ENCODE results near the gene PP2D1.
"Not testable (repeated sequence)": the region's sequence is repeated elsewhere in the genome, so short reads cannot be mapped to it uniquely, and the experiment has no call there.

The PP2D1 gene, protein sequence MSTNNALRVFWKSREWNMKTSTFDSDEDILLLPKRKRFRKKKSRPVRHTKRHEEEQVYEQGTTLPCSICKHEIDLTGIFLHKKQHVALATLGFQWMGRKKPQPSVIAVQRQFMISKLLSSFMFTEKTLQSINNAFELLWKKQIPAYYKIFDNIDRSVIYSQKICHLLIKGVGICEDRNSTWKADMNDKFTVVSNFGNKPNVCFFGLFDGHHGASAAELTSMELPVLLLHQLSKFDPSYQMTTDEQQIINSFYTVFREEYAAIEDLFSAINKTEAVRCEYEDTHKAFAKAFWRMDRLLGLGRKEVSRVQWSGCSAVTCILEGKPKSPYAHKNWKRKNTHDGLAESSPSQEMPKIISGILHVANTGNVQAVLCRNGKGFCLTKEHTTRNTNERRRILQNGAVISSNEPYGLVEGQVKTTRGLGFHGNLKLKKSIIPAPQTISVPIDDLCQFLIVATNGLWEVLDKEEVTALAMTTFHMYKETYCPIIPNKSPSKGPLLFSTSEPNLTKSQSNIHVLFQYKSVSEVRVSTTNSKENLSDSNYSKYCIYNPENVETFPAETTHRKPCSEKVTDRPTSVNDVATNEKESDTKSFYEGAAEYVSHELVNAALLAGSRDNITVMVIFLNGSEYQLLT

DNA sequence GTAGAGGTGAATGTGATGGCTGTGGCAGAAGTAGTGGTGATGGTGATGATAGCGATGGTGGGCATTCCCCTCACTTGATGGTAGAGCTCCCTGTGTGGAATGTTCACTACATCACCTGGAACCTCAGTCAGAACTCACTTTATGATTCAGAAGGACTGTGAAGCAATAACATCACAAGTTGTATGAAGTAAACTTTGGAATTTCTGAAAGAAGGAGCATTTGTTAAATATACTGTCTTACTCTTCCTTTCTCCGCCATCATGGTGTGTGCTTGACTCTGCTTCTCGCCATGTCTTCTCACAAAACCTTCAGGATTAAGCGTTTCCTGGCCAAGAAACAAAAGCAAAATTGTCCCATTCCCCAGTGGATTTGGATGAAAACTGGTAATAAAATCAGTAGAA is at the start of gene PP2D1:
PP2D1 (minus strand) TSS at position 101 of the 400 bp plus-strand sequence. CDS start 192 bp downstream, outside the sequence.
- DNase-seq, result no peak

DNA sequence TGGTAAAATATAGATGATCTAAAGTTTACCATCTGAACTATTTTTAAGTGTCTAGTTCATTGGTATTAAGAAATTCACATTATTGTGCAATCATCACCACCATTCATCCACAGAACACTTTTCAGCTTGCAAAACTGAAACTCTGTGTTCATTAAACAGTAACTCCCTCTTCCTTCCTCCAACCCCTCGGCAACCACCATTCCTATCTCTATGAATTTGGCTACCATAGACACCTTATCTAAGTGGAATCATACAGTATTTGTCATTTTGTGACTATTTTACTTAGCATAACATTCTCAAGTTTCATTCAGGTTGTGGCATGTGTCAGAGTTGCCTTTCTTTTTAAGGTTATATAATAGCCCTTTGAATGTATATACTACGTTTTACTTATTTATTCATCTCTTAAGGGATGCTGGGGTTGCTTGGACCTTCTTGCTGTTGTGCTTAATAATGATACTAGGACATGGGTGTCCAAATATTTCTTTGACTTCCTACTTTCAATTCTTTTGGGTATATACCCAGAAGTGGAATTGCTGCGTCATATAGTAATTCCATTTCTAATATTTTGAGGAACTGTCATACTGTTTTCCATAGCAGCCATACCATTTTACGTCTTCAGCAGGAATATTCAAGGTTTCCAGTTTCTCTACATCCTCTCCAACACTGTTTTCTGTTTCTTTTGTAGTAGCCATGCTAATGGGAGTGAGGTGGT is 49.1 kb upstream of the PP2D1 start:
- DNase-seq, result no peak

DNA sequence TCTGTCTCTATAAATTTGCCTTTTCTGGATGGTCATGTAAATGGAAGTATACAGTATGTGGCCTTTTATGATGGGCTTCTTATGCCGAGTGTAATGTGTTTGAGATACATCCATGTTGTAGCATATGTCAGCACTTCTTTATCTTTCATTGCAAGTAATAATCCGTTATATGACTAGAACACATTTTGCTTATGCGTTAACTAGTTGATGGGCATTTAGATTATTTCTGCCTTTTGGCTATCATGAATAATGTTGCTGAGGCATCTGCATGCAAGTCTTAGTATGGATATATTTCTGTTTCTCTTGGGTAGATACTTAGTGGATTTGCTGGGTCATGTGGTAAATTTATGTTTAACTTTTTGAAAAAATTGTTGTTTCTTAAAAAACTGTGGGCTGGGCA is 47.9 kb upstream of the PP2D1 start:
- no peak for DNase-seq

DNA sequence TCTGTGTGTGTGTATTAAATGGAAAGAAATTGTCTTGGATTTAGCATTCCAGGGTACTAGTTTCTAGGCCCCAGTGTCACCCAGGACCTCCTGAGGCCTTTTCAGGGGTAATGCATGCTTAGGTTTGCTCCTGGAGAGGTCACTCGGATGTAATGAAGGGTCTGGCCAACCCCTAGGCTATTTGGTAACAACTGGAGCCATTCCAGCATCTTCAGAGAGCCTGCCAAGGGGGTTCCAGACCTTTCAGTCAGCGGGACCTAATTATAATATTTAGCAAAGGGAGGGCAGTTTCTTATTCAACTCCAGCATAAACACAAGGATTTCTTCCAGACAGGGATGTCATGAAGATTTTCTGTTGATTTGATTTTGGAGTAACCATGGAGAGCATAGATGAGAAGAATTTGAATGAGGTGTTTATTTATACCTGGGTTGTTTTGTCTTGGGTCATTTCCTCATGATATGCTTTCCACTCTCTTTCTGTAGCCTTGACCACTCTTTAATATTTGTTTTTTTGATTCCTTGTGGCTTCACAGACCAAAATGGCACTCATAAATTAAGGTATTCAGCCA is 45.6 kb upstream of the PP2D1 start:
- DNase-seq, result no peak

DNA sequence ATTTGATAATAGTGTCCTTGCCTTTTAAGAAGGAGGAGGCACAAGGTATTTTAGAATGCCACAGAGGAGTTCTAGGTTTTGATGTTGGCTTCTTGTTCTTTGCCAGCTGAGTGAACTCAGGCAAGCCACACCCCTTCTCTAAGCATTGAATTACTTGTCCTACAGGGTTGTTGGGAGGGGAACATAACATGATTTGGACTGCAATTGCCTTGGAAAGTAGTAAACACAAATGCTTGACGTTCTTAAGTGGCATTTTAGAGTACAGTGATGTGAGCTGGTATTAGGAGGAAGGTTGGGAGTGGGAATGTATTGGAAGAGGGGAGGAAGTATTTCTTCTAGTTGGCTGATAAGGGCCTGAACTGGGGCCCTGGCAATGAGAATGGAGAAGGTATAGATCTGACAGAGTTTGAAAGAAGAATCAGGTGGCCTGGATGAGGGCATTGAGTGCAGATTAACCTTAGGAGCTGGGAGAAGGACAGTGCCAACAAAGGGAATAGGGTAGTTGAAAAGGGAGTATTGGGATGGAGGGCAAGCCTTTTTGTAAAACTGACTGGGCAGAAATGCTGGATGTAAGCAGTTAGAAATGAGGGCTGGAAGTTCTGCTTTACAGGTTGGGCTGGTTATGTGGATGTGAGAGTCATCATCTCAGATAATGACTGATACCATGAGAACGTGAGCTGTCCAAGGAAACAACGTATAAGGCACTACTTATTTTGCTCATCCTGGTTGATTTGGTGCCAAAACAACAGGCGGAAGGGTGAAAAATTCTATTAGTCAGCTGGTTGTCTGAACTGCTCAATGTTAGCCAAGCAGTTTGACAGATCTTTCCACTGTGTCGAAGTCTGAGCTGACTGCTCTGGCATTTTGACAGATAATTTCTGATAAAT is 44.9 kb upstream of the PP2D1 start:
- DNase-seq, result no peak

DNA sequence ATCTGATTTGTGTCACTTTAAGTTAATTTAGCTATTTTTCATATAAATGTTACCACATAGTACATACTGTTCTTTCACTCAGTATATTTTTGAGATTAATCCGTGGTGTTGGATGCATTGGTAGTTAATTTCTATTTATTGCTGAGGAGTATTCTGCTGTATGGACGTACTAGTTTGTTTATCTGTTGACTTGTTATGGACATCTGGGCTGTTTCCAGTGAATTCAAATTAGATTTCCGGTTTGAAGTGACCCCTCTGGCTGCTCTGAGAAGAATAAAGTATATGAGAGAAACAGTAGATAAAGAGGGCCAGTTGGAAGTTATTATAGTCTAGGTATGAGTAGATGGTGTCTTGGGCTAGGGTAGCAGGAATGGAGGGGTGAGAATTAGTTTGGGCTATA is 43.8 kb upstream of the PP2D1 start:
- DNase-seq, result no peak

DNA sequence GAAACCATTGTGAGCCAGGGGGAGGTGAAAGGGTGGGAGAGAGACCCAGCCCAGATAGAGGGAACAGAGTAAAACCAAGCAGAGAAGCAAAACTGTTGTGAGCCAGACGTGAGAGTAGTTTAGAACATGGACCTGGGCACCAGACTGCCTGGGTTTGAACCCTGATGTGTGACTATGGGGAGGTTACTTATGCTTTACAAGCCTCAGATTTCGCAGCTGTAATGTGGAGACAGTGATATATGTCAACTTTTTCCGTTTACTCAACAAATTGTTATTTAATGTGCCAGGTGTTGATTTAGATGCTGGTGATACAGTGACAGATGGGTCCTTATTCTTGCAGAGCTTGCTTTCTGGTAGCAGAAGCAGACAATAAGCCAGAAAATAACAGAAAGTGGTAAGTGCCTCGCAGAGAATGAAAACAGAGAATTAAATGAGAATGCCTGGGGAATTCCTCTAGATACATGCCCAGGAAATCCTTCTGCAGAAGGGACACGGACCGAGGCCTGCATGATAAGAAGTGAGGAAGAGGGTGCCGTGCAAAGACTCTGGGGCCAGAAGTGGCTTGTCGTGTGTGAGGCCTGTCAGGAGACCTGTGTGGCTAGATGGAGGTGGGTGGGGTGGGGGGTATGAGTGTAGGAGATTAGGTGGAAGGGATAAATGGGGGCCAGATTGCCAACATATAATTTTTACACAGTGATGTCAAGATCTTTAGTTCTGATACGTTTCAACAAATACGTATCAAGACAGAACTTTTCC is 43.1 kb upstream of the PP2D1 start:
- DNase-seq, result no peak

DNA sequence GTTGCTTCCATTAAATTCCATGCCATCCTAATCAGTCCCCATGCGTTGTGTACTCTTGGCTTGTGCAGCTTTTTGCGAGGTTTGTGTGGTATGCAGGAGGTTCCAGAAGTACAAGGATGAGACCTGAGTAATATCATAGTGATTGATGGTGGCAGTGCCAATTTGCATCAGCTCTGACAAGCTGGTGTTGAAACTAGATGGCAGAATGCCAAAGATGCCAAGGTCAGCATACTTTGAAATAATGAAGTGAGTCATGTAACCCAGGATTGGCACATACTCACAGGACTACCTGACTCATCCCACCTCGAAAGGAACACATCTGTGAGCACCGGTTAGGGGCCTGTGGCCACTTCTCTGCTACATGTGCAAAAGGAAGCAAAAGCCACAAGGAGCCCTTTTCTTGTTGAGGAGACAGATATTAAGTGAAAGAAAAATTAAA is 42.5 kb upstream of the PP2D1 start:
- DNase-seq, result peak; percentile 33

DNA sequence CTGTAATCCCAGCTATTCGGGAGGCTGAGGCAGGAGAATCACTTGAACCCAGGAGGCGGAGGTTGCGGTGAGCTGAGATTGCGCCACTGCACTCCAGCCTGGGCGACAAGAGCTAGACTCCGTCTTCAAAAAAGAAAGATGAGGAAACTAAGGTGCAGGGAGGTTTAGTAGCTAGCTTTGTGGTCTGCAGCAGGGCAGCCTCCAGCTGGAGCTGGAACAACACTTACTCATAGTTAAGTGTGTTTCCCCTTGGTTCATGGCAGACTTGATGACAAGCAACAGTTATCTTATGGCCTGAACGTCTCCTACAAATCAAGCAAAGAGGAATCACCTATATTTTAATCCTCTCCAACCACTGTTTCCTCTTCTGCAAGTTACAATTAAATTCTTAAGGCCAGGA is 40.8 kb upstream of the PP2D1 start:
- DNase-seq, result no peak

DNA sequence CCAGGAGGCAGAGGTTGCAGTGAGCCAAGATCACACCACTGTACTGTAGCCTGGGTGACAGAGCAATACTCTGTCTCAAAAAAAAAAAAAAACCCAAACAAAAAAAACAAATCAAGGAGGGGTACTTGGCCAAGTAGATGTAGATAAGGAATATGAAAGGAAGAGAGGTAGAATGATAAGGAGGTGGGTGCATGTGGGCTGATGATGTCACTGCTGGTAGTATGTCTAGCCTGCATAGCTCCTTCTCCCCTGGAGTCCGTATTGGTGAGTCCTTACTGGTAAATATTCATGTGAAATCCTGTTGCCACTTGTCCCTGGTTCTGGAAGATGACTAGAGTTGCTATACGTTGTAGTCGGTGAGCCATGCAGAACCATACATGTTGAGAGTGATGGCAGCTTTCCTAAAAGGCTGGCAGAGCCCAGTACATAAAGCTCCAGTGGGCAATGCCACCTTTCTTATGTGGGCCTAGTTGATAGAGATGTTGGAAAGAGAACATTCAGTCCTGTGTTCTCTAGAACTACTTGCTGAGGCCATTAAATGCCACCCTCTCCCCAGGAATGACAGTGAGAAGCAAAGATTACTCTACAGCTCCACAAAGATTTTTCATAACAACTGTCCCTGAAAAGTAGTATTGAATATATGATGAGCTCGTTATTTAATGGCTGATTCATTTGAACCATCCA is 39.2 kb upstream of the PP2D1 start:
- DNase-seq, result no peak

DNA sequence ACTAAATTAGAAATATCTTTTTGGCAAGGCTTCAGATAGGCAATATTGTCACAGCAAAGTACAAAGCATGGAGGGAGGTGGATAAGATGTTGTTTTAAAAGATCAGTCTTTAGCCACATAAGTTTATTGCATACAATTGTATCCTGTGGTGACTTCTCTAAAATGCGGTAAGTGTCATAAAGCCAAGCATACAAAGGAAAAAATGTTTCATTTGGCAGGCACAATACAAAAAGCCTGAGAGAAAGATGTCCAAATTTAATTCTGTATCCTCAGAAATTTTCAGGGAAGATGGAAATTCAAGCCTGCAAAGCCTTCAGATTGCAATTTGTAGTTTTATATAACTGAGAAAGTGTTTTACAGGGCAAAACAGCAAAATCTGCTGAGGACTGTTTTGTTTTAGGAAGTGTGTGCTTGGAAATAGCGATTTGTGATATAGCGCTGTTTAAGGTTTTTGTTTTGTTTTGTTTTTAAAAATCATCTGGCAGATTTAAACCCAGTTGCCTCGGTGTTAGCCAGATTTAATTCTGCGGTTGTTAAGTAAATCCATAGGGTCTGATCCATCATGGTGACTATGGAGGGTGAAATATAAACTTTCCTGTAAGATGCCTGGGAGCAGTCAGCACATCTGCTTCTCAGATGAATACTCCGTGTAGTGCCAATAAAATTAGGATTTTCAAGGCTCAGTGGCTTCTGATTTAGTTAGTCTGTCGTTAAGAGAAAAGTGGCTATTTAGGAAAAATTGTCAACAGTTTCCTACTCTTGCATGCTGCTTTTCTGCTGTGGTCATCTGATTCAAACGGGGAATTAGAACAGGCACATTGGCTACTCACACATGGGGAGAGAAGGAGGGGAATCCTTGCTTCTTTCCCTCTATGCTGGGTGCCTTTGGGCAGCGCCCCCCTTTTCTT is 36.2 kb upstream of the PP2D1 start:
- DNase-seq, result no peak

DNA sequence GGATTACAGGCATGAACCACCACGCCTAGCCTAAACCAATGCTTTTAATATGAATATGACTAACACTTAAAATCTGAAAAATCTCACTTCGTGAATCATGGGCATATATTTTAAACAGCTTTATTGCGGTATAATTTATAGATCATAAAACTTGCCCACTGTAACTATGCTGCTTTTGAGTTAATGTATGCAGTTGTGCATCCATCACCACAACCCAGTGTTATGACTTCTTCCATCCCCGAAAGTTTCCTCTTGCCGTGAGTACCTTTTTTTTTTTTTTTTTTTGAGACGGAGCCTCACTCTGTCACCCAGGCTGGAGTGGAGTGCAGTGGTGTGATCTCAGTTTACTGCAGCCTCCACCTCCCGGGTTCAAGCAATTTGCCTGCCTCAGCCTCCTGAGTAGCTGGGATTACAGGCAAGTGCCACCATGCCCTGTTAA is 35.3 kb upstream of the PP2D1 start:
- no peak for DNase-seq

DNA sequence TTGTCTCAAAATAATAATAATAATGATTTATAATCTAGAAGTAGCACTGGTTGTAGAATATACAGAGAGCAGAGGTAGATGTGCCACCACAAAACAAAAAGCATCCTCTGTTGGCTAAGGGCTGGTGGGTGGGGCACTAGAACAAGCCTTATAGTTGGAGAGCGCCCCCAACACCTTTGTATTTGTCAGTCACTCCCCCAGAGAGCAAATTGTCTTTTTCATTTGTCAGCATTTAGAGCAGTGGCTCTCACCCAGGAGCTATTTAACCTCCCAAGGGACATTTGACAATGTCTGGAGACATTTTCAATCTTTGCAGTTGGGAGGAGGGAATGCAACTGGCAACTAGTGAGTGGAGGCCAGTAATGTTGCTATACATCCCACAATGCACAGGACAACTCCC is 34.5 kb upstream of the PP2D1 start:
- no peak for DNase-seq

DNA sequence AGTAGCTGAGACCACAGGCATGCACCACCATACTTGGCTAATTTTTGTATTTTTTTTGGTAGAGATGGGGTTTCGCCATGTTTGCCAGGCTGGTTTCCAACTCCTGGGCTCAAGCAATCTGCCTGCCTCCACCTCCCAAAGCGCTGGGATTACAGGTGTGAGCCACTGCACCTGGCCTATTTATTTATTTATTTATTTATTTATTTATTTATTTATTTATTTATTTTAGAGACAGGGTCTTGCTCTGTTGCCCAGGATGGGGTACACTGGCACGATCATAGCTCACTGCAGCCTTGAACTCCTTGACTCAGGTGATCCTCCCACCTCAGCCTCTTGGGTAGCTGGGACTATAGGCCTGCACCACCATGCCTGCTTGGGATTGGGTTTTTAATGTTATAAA is 33.1 kb upstream of the PP2D1 start:
- DNase-seq, result not testable (repeated sequence)

DNA sequence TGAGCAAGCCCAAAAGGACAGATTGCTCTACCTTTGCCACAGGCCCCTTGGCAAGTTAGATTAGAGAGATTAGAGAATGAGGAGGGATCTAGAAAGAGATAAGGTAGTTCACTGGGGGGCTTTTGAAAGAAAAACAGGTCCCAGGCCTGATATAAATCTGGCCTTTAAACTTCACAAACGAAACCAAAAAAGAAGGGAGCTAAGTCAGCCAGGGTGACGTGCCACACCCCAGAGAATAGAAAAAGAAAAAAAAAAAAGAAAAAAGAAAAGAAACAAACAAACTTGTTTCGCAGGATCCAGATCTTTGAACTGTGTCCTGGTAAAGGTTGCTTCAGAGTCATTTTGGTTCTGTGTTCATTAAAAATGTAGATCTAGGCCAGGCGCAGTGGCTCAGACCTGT is 31.8 kb upstream of the PP2D1 start:
- no peak for DNase-seq

DNA sequence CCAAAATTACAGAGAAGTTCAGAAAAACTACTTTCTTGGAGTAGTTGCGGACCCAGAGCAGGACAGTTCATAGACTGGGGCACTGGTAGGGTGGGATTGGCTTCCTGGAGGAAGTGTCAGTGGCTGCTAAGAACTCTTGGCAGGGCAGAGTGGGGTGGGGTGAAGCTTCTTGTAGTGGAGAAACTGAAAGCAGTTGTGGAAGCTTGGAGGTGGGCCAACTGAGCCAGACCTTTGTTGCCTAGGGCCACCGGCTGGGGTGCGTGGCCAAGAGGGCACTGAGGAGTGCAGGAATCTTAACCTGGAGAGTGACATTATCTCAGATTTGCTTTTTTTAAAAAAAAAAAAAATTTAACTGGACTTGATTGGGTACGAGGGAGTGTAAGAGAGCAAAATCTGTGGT is 31.3 kb upstream of the PP2D1 start:
- no peak for DNase-seq

DNA sequence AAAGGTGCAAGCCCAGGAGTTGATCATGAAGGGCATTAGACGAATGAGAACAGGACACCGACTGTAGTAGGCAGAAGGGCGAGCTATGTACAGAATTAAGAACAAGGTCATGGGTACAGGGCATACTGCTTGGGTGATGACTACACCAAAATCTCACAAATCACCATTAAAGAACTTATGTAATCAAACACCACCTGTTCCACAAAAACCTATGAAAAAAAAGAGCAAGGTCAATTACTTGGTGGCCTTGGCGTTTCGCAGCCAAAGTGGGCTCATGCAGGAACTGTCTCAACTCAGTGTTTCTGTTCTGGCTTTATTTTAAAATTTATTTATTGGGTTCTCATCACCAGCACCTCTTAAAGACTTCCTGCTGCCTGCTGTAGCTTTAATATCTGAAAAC is 30.3 kb upstream of the PP2D1 start:
- DNase-seq, result no peak

DNA sequence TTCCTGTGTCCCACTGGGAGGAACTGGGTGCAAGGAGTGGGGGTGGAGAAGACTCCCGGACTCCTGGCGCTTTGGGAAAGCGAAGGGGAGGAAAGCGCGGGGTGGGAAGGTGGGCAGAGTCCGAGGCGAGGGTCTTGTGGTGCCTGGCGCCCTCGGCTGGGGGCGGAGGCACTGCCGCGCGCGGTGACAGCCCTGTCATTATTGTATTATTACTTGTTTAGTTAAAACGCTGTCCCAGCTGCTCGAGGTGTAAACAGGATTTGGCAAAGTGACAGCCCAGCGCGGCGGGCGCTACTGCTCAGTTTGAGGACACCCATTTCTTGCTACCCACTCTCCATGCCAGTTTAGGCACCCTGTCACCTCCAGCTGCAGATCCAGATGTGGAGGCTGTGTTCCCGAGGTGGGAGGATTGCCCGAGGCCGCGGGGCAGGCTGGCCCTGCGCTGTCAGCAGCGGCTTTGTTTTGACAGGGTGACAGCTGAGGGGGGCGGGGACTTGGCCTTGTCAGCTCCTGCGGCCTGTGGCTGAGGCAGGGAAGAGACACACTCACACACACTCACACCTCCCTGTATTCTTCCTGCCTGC is 29.2 kb upstream of the PP2D1 start:
- no peak for DNase-seq

DNA sequence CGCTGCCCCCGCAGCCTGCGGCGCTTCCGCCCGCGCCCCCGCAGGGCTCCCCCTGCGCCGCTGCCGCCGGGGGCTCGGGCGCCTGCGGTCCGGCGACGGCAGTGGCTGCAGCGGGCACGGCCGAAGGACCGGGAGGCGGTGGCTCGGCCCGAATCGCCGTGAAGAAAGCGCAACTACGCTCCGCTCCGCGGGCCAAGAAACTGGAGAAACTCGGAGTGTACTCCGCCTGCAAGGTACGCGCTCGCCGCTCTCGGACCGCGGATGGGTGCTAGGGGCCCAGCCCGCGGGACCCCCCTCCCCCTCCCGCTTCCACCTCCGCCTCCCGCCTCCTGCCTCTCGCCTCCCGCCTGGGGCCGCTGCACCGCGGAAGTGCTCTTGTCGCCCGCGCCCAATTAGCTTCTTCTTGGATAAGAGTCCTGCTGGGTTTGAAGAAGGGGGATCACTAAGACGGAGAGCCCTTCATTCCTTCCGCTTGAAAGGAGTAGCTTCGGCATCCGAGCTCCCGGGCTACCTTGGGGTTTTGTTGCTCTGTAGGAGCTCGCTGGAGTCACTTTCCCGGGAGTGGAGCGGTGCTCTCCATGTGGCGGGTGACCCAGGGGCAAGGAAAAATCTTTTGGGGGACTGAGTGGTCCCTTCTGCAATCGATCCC is 28.6 kb upstream of the PP2D1 start:
- DNase-seq, result no peak

Data from DMS153 (cell line).